K562 treated with DMSO at 1 percent for 48 hours (cell line): ENCODE measurements around the gene AGPS. TPM values are rescaled to one million over a fixed set of nuclear protein-coding genes. Genes with fewer than 3 reads are reported as not detected.

Experiments
- total RNA-seq: library from RNA; unstranded; fragments of 300-600 nt; gene quantifications from 2 replicates; pipeline ENCODE4 v1.2.3, GENCODE V29; 2022; ENCODE audit warnings: low replicate concordance; ENCODE audit errors: extremely low read depth

The AGPS gene
- total RNA-seq: not detected in 2 replicates

GRCh38 chr2:177392373-177393202 lies at the start of gene AGPS:
Gene AGPS (plus strand): TSS chr2:177392773. CDS start chr2:177392790, 17 bp downstream.

Other genes starting within 250 kb of the AGPS start
- gene HNRNPA3, start 180.0 kb upstream of the AGPS start, total RNA-seq: not detected in 2 replicates
- 2,538 TPM in 1 of 2 replicates, not detected in the other for gene NFE2L2, start 128.0 kb upstream of the AGPS start, total RNA-seq